HCT116 (cell line): ENCODE measurements around the gene CORO2B. TPM values are rescaled to one million over a fixed set of nuclear protein-coding genes. Genes with fewer than 3 reads are reported as not detected.

Experiments used
- ATAC-seq: fragments of 200-7000 bp; cut with Tn5 transposase; 2 replicates; pipeline ENCODE4 v1.9.1; 2020; ENCODE audit warnings: mild to moderate bottlenecking, moderate library complexity
- BruUV-seq: library from RNA; stranded (reverse); fragments of 400-500 nt; replicated peaks from 2 replicates; lab custom pipeline; 2021; lab: Mats Ljungman, UMichigan
- CTCF ChIA-PET: fragments of 300-600 bp; sonication (Branson Sonifier 250); formaldehyde crosslinking; loops from one replicate; lab custom pipeline; 2021; ENCODE audit warnings: antibody characterized with exemption; lab: Charles Lee
- POLR2A ChIA-PET: fragments of 300-600, 350-600 bp; sonication (Branson Sonifier 250); formaldehyde crosslinking; loops from one replicate; lab custom pipeline; 2021; ENCODE audit warnings: antibody characterized with exemption; lab: Charles Lee
- RAD21 ChIA-PET, 2 experiments: fragments of 300-600 bp; sonication (Branson Sonifier 250); formaldehyde crosslinking; loops; one replicate each; lab custom pipeline; 2023; ENCODE audit warnings: low total read pairs in 2 of 2; ENCODE audit not compliant: uncharacterized antibody in 2 of 2, unreplicated experiment in 2 of 2, low non-redundant PET in 1 of 2; lab: Charles Lee
- DNase-seq: peaks from one replicate; pipeline ENCODE4 v3.0.0-alpha.2; 2010; ENCODE audit warnings: low read depth, low spot score
- H2AFZ ChIP-seq: fragments of 200-600 bp; shearing (Covaris generic), sonication (generic); 2 replicates; pipeline ENCODE4 v1.6.1; 2017; ENCODE audit warnings: low read depth, mixed run types, mixed read lengths, antibody characterized with exemption, low read length; ENCODE audit not compliant: poor library complexity, severe bottlenecking
- H3K27ac ChIP-seq: 2 replicates; pipeline ENCODE4 v1.5.1; 2012; ENCODE audit warnings: low read depth, low read length
- H3K27me3 ChIP-seq: fragments of 200-600 bp; sonication (generic); 2 replicates; pipeline ENCODE4 v1.6.1; 2016; ENCODE audit warnings: mixed run types, low read length, mixed read lengths; ENCODE audit not compliant: insufficient read depth
- H3K36me3 ChIP-seq, 2 experiments: fragments of 200-500 bp in 1 of 2; fragments of 200-600 bp in 1 of 2; sonication (Bioruptor generic) in 1 of 2; sonication (generic) in 1 of 2; 2 replicates each; pipeline versions ENCODE4 v1.5.1 to v1.6.1; 2014 to 2016; ENCODE audit warnings: low read length in 2 of 2, inconsistent platforms in 1 of 2, mixed read lengths in 1 of 2, mixed run types in 1 of 2; ENCODE audit not compliant: insufficient read depth in 2 of 2, control insufficient read depth in 1 of 2
- H3K4me1 ChIP-seq, 2 experiments: fragments of 200-600 bp in 1 of 2; sonication (generic) in 1 of 2; 2 replicates each; pipeline versions ENCODE4 v1.5.1 to v1.6.1; 2012 to 2017; ENCODE audit warnings: low read length in 2 of 2, inconsistent platforms in 1 of 2, mild to moderate bottlenecking in 1 of 2, mixed read lengths in 1 of 2, mixed run types in 1 of 2, moderate library complexity in 1 of 2; ENCODE audit not compliant: insufficient read depth in 2 of 2, control insufficient read depth in 1 of 2
- H3K4me2 ChIP-seq: fragments of 200-600 bp; sonication (generic); 2 replicates; pipeline ENCODE4 v1.6.1; 2017; ENCODE audit warnings: mixed run types, low read length, mixed read lengths
- H3K4me3 ChIP-seq, 2 experiments: fragments of 200-600 bp in 1 of 2; sonication (generic) in 1 of 2; replicated peaks in 1 of 2; 2 replicates each; pipeline ENCODE4 v1.5.1; 2011 to 2016; ENCODE audit warnings: low read length in 2 of 2, control low read depth in 1 of 2, low read depth in 1 of 2, mild to moderate bottlenecking in 1 of 2, mixed read lengths in 1 of 2, mixed run types in 1 of 2
- H3K79me2 ChIP-seq: fragments of 200-600 bp; sonication (generic); 2 replicates; pipeline ENCODE4 v1.6.1; 2017; ENCODE audit warnings: mild to moderate bottlenecking, mixed run types, low read length, moderate library complexity, mixed read lengths; ENCODE audit not compliant: insufficient read depth
- H3K9ac ChIP-seq: fragments of 200-600 bp; sonication (generic); 2 replicates; pipeline ENCODE4 v1.6.1; 2016; ENCODE audit warnings: low read length, mixed read lengths
- H3K9me2 ChIP-seq: fragments of 200-600 bp; sonication (generic), shearing (Covaris generic); 2 replicates; pipeline ENCODE4 v1.6.1; 2017; ENCODE audit warnings: mixed run types, mild to moderate bottlenecking, moderate library complexity; ENCODE audit not compliant: insufficient read depth
- H3K9me3 ChIP-seq, 2 experiments: fragments of 200-500 bp in 1 of 2; fragments of 200-600 bp in 1 of 2; sonication (Bioruptor generic) in 1 of 2; sonication (generic) in 1 of 2; 2 replicates each; pipeline ENCODE4 v1.6.1; 2014 to 2017; ENCODE audit warnings: low read length in 2 of 2, mixed read lengths in 2 of 2, inconsistent platforms in 1 of 2, low read depth in 1 of 2, mild to moderate bottlenecking in 1 of 2, mixed run types in 1 of 2, moderate library complexity in 1 of 2; ENCODE audit not compliant: control insufficient read depth in 1 of 2, insufficient read depth in 1 of 2
- H4K20me1 ChIP-seq: fragments of 200-600 bp; sonication (generic), shearing (Covaris generic); 2 replicates; pipeline ENCODE4 v1.6.1; 2017; ENCODE audit warnings: mixed run types, mild to moderate bottlenecking, moderate library complexity; ENCODE audit not compliant: insufficient read depth
- CBX3 ChIP-seq: IDR thresholded peaks from 2 replicates; pipeline ENCODE4 v1.6.1; 2012; ENCODE audit warnings: low read depth
- ELF1 ChIP-seq: IDR thresholded peaks from 2 replicates; pipeline ENCODE4 v1.6.1; 2012; ENCODE audit warnings: low read depth, borderline replicate concordance
- EZH2 ChIP-seq: fragments of 200-600 bp; sonication (generic); IDR thresholded peaks from 2 replicates; pipeline ENCODE4 v1.6.1; 2017; ENCODE audit warnings: antibody characterized with exemption, mixed run types
- EZH2phosphoT487 ChIP-seq: fragments of 200-600 bp; IDR thresholded peaks from 2 replicates; pipeline ENCODE4 v1.6.1; 2018; ENCODE audit warnings: antibody characterized with exemption, borderline replicate concordance
- RAD21 ChIP-seq: IDR thresholded peaks from 2 replicates; pipeline ENCODE4 v1.6.1; 2012; ENCODE audit warnings: low read depth, mild to moderate bottlenecking
- SIN3A ChIP-seq: IDR thresholded peaks from 2 replicates; pipeline ENCODE4 v1.6.1; 2012; ENCODE audit warnings: low read depth
- SP1 ChIP-seq: IDR thresholded peaks from 2 replicates; pipeline ENCODE4 v1.6.1; 2012; ENCODE audit warnings: low read depth
- intact Hi-C: fragments of 100-400 bp; cut with micrococcal nuclease; formaldehyde crosslinking; loops from 2 replicates; pipeline ENCODE4 v1.10.0; 2022
- total RNA-seq: library from RNA; stranded (reverse); gene quantifications from one replicate; pipeline ENCODE4 v1.2.1, GENCODE V29; 2021; ENCODE audit not compliant: unreplicated experiment
- TF ChIP-seq, protein P1 (sequence below), 3 experiments: fragments of 200-600 bp in 1 of 3; sonication (generic) in 1 of 3; IDR thresholded peaks in 2 of 3; conservative IDR thresholded peaks in 1 of 3; 2 replicates each; pipeline ENCODE4 v1.5.1; 2012 to 2017; ENCODE audit warnings: low read depth in 2 of 3, low read length in 2 of 3, antibody characterized with exemption in 1 of 3, borderline replicate concordance in 1 of 3, control low read depth in 1 of 3, mild to moderate bottlenecking in 1 of 3, mixed read lengths in 1 of 3, mixed run types in 1 of 3, moderate library complexity in 1 of 3; ENCODE audit not compliant: insufficient read depth in 1 of 3
- TF ChIP-seq, protein P2 (sequence below): IDR thresholded peaks from 2 replicates; pipeline ENCODE4 v1.6.1; 2012; ENCODE audit warnings: low read depth
- TF ChIP-seq, protein P3 (sequence below): IDR thresholded peaks from 2 replicates; pipeline ENCODE4 v1.6.1; 2012

The CORO2B gene
- total RNA-seq, 1 experiment from 2014 or later = 2.8 TPM

DNA sequence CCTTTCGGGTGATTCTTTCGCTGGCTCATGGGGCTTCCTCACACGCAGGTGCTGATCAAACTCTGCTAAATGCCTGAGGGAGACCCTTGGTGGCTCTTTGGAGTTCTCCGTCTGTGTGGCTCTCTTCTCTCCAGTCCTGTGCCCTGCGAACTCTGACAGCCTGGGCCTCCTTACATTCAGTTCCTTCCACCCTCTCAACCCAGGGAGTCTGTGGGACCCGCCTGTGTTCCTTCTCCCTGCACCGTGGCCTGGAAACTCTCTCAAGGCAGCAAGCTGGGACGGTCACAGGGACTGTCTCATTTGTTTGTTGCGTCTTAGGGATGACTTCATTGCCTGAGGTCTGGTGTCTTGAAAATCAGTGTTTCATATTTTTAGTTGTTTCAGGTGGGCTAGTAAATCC lies 37.0 kb upstream of the CORO2B start:
- DNase-seq = no peak
- Histone ChIP-seq H3K4me3 (no peak overlapping the region), H3K9me3 (peaks cover 0 to 13% of the 10 kb centered on the region in 2 experiments; a peak in 1 of 4 replicates), H4K20me1 (no peaks in the 10 kb centered on the region), H3K9me2 (no peaks in the 10 kb centered on the region; the same call in 1 of the 2 replicates), H3K27ac (no peak overlapping the region), H3K36me3 (no peaks in the 10 kb centered on the region), H3K9ac (no peak overlapping the region), H3K4me1 (0 out of 4 replicates have a peak, but pooled peaks cover 0 to 6% of the 10 kb centered on the region in 2 experiments), H3K4me2 (no peak overlapping the region), H2AFZ (no peak overlapping the region), H3K27me3 (no peaks in the 10 kb centered on the region), H3K79me2 (no peaks in the 10 kb centered on the region)
- TF ChIP-seq CBX3 (no peak), SIN3A (no peak), RAD21 (no peak), EZH2 (no peak), EZH2phosphoT487 (no peak), SP1 (no peak), ELF1 (no peak)
- TF ChIP-seq, protein P1, sequence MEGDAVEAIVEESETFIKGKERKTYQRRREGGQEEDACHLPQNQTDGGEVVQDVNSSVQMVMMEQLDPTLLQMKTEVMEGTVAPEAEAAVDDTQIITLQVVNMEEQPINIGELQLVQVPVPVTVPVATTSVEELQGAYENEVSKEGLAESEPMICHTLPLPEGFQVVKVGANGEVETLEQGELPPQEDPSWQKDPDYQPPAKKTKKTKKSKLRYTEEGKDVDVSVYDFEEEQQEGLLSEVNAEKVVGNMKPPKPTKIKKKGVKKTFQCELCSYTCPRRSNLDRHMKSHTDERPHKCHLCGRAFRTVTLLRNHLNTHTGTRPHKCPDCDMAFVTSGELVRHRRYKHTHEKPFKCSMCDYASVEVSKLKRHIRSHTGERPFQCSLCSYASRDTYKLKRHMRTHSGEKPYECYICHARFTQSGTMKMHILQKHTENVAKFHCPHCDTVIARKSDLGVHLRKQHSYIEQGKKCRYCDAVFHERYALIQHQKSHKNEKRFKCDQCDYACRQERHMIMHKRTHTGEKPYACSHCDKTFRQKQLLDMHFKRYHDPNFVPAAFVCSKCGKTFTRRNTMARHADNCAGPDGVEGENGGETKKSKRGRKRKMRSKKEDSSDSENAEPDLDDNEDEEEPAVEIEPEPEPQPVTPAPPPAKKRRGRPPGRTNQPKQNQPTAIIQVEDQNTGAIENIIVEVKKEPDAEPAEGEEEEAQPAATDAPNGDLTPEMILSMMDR (IDR thresholded peaks at IDR 0.05 in 2 of 3, conservative IDR thresholded peaks at IDR 0.05 in 1 of 3; ENCODE audit: borderline replicate concordance in 1 of 3, insufficient read depth in 1 of 3, low read depth in 2 of 3, low read length in 2 of 3) = no peak
- TF ChIP-seq, protein P2, sequence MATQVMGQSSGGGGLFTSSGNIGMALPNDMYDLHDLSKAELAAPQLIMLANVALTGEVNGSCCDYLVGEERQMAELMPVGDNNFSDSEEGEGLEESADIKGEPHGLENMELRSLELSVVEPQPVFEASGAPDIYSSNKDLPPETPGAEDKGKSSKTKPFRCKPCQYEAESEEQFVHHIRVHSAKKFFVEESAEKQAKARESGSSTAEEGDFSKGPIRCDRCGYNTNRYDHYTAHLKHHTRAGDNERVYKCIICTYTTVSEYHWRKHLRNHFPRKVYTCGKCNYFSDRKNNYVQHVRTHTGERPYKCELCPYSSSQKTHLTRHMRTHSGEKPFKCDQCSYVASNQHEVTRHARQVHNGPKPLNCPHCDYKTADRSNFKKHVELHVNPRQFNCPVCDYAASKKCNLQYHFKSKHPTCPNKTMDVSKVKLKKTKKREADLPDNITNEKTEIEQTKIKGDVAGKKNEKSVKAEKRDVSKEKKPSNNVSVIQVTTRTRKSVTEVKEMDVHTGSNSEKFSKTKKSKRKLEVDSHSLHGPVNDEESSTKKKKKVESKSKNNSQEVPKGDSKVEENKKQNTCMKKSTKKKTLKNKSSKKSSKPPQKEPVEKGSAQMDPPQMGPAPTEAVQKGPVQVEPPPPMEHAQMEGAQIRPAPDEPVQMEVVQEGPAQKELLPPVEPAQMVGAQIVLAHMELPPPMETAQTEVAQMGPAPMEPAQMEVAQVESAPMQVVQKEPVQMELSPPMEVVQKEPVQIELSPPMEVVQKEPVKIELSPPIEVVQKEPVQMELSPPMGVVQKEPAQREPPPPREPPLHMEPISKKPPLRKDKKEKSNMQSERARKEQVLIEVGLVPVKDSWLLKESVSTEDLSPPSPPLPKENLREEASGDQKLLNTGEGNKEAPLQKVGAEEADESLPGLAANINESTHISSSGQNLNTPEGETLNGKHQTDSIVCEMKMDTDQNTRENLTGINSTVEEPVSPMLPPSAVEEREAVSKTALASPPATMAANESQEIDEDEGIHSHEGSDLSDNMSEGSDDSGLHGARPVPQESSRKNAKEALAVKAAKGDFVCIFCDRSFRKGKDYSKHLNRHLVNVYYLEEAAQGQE = no peak
- TF ChIP-seq, protein P3, sequence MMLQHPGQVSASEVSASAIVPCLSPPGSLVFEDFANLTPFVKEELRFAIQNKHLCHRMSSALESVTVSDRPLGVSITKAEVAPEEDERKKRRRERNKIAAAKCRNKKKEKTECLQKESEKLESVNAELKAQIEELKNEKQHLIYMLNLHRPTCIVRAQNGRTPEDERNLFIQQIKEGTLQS = no peak
- no TSS peak for BruUV-seq
- CTCF ChIA-PET = interaction anchor here (1.1 kb wide), 1 partner anchor 8 kb away, joined by 3 read pairs; no protein-coding TSS in a partner anchor
- RAD21 ChIA-PET = no interaction called here
- POLR2A ChIA-PET = no interaction called here
- no peak for ATAC-seq
- intact Hi-C loops = no loop called here
